HepG2 (cell line): Measurements from ENCODE around the gene IPO13. TPM values are rescaled to one million over a fixed set of nuclear protein-coding genes. Genes with fewer than 3 reads are reported as not detected.

ENCODE experiments used
- ATAC-seq: fragments of 200-7000 bp; cut with Tn5 transposase; 3 replicates; pipeline ENCODE4 v1.9.1; 2020; ENCODE audit warnings: mild to moderate bottlenecking, moderate library complexity
- BruUV-seq: library from RNA; stranded (reverse); fragments of 400-500 nt; replicated peaks from 2 replicates; lab custom pipeline; 2021; lab: Mats Ljungman, UMichigan
- CTCF ChIA-PET: fragments of 300-600 bp; formaldehyde crosslinking; extraction: SDS; loops from one replicate; lab custom pipeline; 2021; ENCODE audit warnings: low total read pairs, inconsistent platforms, low intra/inter-chr PET ratio; lab: Yijun Ruan, JAX
- POLR2A ChIA-PET: fragments of 350-600 bp; sonication (Branson Sonifier 250); formaldehyde crosslinking; loops from one replicate; lab custom pipeline; 2020; ENCODE audit warnings: antibody characterized with exemption, inconsistent platforms; lab: Yijun Ruan, JAX
- DNase-seq: peaks from one replicate; pipeline ENCODE4 v3.0.0-alpha.2; 2015; ENCODE audit warnings: low spot score
- FAIRE-seq: peaks from 3 replicates; lab custom pipeline; 2011; peaks lifted over from hg19 to GRCh38; lab: Jason Lieb, UNC
- H2AFZ ChIP-seq: one replicate; pipeline ENCODE4 v1.6.1; 2011; ENCODE audit warnings: low read length, inconsistent platforms
- H3K27ac ChIP-seq: fragments of 300-600 bp; 3 replicates; pipeline ENCODE4 v1.8.0; 2011; ENCODE audit warnings: mixed run types, mild to moderate bottlenecking, mixed read lengths, low read length, inconsistent platforms; ENCODE audit not compliant: insufficient read depth; ENCODE audit errors: extremely low read length
- H3K27me3 ChIP-seq, 2 experiments: fragments of 200-600 bp in 1 of 2; 2 replicates in 1 of 2; 3 replicates in 1 of 2; pipeline versions ENCODE4 v1.6.0 to v1.8.0; 2011; ENCODE audit warnings: low read length in 2 of 2, mild to moderate bottlenecking in 2 of 2, moderate library complexity in 2 of 2, inconsistent platforms in 1 of 2; ENCODE audit not compliant: insufficient read depth in 2 of 2, control insufficient read depth in 1 of 2
- H3K36me3 ChIP-seq, 2 experiments: fragments of 200-600 bp in 1 of 2; replicated peaks in 1 of 2; 2 replicates in 1 of 2; 3 replicates in 1 of 2; pipeline versions ENCODE4 v1.5.1 to v1.8.0; 2011; ENCODE audit warnings: low read length in 2 of 2, inconsistent platforms in 1 of 2; ENCODE audit not compliant: insufficient read depth in 2 of 2, control insufficient read depth in 1 of 2
- H3K4me1 ChIP-seq: 2 replicates; pipeline ENCODE4 v1.5.1; 2012; ENCODE audit warnings: low read length, inconsistent platforms; ENCODE audit not compliant: insufficient read depth
- H3K4me2 ChIP-seq: 2 replicates; pipeline ENCODE4 v1.6.0; 2011; ENCODE audit warnings: low read depth, low read length, inconsistent platforms
- H3K4me3 ChIP-seq, 3 experiments: fragments of 200-600 bp in 1 of 3; sonication (generic), shearing (Covaris generic) in 1 of 3; replicated peaks in 1 of 3; 2 replicates each; pipeline ENCODE4 v1.5.1; 2011 to 2016; ENCODE audit warnings: low read length in 3 of 3, inconsistent platforms in 2 of 3, low read depth in 2 of 3, mild to moderate bottlenecking in 2 of 3, control low read depth in 1 of 3, mixed read lengths in 1 of 3; ENCODE audit not compliant: insufficient read depth in 1 of 3
- H3K79me2 ChIP-seq: one replicate; pipeline ENCODE4 v1.6.1; 2011; ENCODE audit warnings: low read length, inconsistent platforms; ENCODE audit not compliant: insufficient read depth
- H3K9ac ChIP-seq: 2 replicates; pipeline ENCODE4 v1.6.0; 2011; ENCODE audit warnings: mild to moderate bottlenecking, low read depth, low read length, inconsistent platforms; ENCODE audit not compliant: insufficient read depth
- H3K9me3 ChIP-seq: 2 replicates; pipeline ENCODE4 v1.5.1; 2012; ENCODE audit warnings: mild to moderate bottlenecking, low read length
- H4K20me1 ChIP-seq: 2 replicates; pipeline ENCODE4 v1.6.0; 2011; ENCODE audit warnings: inconsistent platforms, mild to moderate bottlenecking, low read length, moderate library complexity; ENCODE audit not compliant: insufficient read depth
- EP300 ChIP-seq, 3 experiments: sonication (generic) in 1 of 3; formaldehyde crosslinking in 1 of 3; IDR thresholded peaks; 2 replicates each; pipeline versions ENCODE4 v1.5.1 to v1.6.1; 2011 to 2020; ENCODE audit warnings: low read depth in 2 of 3, low read length in 2 of 3, borderline replicate concordance in 1 of 3, improper control_type of control experiment in 1 of 3, mild to moderate bottlenecking in 1 of 3, missing genetic modification reagents in 1 of 3, moderate library complexity in 1 of 3
- FOSL1 ChIP-seq: sonication (generic); formaldehyde crosslinking; IDR thresholded peaks from 2 replicates; pipeline ENCODE4 v1.9.0; 2021; ENCODE audit warnings: missing genetic modification reagents, borderline replicate concordance
- HES4 ChIP-seq: sonication (generic); formaldehyde crosslinking; IDR thresholded peaks from 2 replicates; pipeline ENCODE4 v1.9.0; 2021; ENCODE audit warnings: mild to moderate bottlenecking, missing genetic modification reagents, borderline replicate concordance
- JARID2 ChIP-seq: sonication (generic); formaldehyde crosslinking; IDR thresholded peaks from 2 replicates; pipeline ENCODE4 v1.8.1; 2023; ENCODE audit warnings: missing genetic modification reagents, inconsistent platforms; ENCODE audit not compliant: insufficient replicate concordance
- KLF16 ChIP-seq, 2 experiments: sonication (generic) in 1 of 2; formaldehyde crosslinking in 1 of 2; IDR thresholded peaks; 2 replicates each; pipeline versions ENCODE4 v1.6.1 to v1.8.0; 2016 to 2023; ENCODE audit warnings: missing genetic modification reagents in 2 of 2, missing compliant biosample characterization in 1 of 2
- MBNL3 ChIP-seq: fragments of 250-450 bp; sonication (Bioruptor Pico); conservative IDR thresholded peaks from 2 replicates; pipeline ENCODE4 v1.8.0; 2022; ENCODE audit warnings: mild to moderate bottlenecking, inconsistent platforms
- NFRKB ChIP-seq: fragments of 450-650 bp; IDR thresholded peaks from 2 replicates; pipeline ENCODE4 v1.6.1; 2017
- PHF20 ChIP-seq: sonication (generic); formaldehyde crosslinking; IDR thresholded peaks from 2 replicates; pipeline ENCODE4 v1.5.0; 2020; ENCODE audit warnings: mild to moderate bottlenecking, missing genetic modification reagents
- REL ChIP-seq: sonication (generic); formaldehyde crosslinking; conservative IDR thresholded peaks from 2 replicates; pipeline ENCODE4 v1.8.0; 2022; ENCODE audit warnings: mild to moderate bottlenecking, missing genetic modification reagents, moderate library complexity
- SMC3 ChIP-seq: IDR thresholded peaks from 2 replicates; pipeline ENCODE4 v1.6.1; 2011; ENCODE audit warnings: low read length, improper control_type of control experiment
- ZBTB33 ChIP-seq: sonication (generic); formaldehyde crosslinking; IDR thresholded peaks from 2 replicates; pipeline ENCODE4 v1.4.0; 2020; ENCODE audit warnings: missing genetic modification reagents
- ZNF34 ChIP-seq: sonication (generic); formaldehyde crosslinking; IDR thresholded peaks from 2 replicates; pipeline ENCODE4 v1.4.0; 2020; ENCODE audit warnings: mild to moderate bottlenecking, missing genetic modification reagents, borderline replicate concordance
- ZNF496 ChIP-seq: sonication (generic); formaldehyde crosslinking; IDR thresholded peaks from 2 replicates; pipeline ENCODE4 v1.8.1; 2023; ENCODE audit warnings: mild to moderate bottlenecking, moderate library complexity, missing genetic modification reagents; ENCODE audit not compliant: insufficient replicate concordance
- ZNF660 ChIP-seq: sonication (generic); formaldehyde crosslinking; IDR thresholded peaks from 2 replicates; pipeline ENCODE4 v1.5.1; 2020; ENCODE audit warnings: mild to moderate bottlenecking, low read depth, missing genetic modification reagents, borderline replicate concordance
- ZNF687 ChIP-seq: sonication (generic); formaldehyde crosslinking; IDR thresholded peaks from 2 replicates; pipeline ENCODE4 v1.5.1; 2020; ENCODE audit warnings: mild to moderate bottlenecking, missing genetic modification reagents, moderate library complexity
- ZNF761 ChIP-seq: sonication (generic); formaldehyde crosslinking; conservative IDR thresholded peaks from 2 replicates; pipeline ENCODE4 v1.4.0; 2020; ENCODE audit warnings: mild to moderate bottlenecking, missing genetic modification reagents
- WGBS: methylation state at CpG from one replicate; pipeline ENCODE4 v1.1.6; 2017; ENCODE audit warnings: low lambda C conversion rate; 5-methylcytosine and 5-hydroxymethylcytosine counted together
- in situ Hi-C: cut with HindIII; loops from 2 replicates; pipeline ENCODE4 v1.10.0; 2017; ENCODE audit warnings: low pct_unique_long_range_greater_than_20kb; ENCODE audit not compliant: extremely low pct_ligation_motif_present
- intact Hi-C: fragments of 100-400 bp; cut with micrococcal nuclease; formaldehyde crosslinking; loops from one replicate; pipeline ENCODE4 v1.10.0; 2022; ENCODE audit not compliant: unreplicated experiment
- polyA plus RNA-seq, 8 experiments: library from polyadenylated mRNA; depleted of rRNA in 3 of 8; stranded (reverse) in 7 of 8; unstranded in 1 of 8; fragments of >200 nt; fragmentation: Illumina TruSeq in 4 of 8; extraction: Trizol in 4 of 8; gene quantifications; 2 replicates each; pipeline versions ENCODE4 v1.2.1 to v1.2.3, GENCODE V29; 2011 to 2016; ENCODE audit warnings: low read depth in 4 of 8, missing spikeins in 1 of 8, mixed read lengths in 1 of 8; ENCODE audit not compliant: insufficient read depth in 1 of 8
- total RNA-seq, 5 experiments: library from RNA; depleted of rRNA; stranded (reverse); fragments of >200 nt; fragmentation: Illumina TruSeq; extraction: Trizol; gene quantifications; 2 replicates each; pipeline ENCODE4 v1.2.3, GENCODE V29; 2016; ENCODE audit warnings: low read depth in 1 of 5
- TF ChIP-seq, protein P1 (sequence below): sonication (generic); formaldehyde crosslinking; IDR thresholded peaks from 2 replicates; pipeline ENCODE4 v1.4.0; 2020; ENCODE audit warnings: mild to moderate bottlenecking, missing genetic modification reagents

The IPO13 gene
- total and polyA plus RNA-seq, 2 of the 13 experiments (the other 11 are each of a cell fraction or from before 2014, with no cell fraction given): 12.9 to 15.6 TPM

GRCh38 chr1:43904660-43905551 lies 41.8 kb upstream of the IPO13 start:
- no peak overlapping the region for H3K4me2 ChIP-seq
- H3K9ac ChIP-seq: no peak overlapping the region
- ATAC-seq: no peak
- no peaks in the 10 kb centered on the region; a peak in 1 of 5 replicates for H3K36me3 ChIP-seq
- no peaks in the 10 kb centered on the region for H3K79me2 ChIP-seq
- in situ Hi-C loops: no loop called here
- DNase-seq: no peak
- ChIA-PET CTCF (no interaction called here), POLR2A (no interaction called here)
- H2AFZ ChIP-seq: no peak overlapping the region
- no peaks in the 10 kb centered on the region for H4K20me1 ChIP-seq
- H3K27ac ChIP-seq: no peak overlapping the region
- intact Hi-C loops: no loop called here
- 69% methylated on average over 7 of the region's 7 CpGs for WGBS
- no peaks in the 10 kb centered on the region for H3K9me3 ChIP-seq
- BruUV-seq: no TSS peak
- no peak overlapping the region for H3K4me3 ChIP-seq
- FAIRE-seq: no peak
- no peaks in the 10 kb centered on the region for H3K27me3 ChIP-seq
- no peaks in the 10 kb centered on the region for H3K4me1 ChIP-seq
- TF ChIP-seq REL (CRISPR knock-in tag) (no peak), ZNF687 (CRISPR knock-in tag) (no peak), HES4 (CRISPR knock-in tag) (no peak), ZNF660 (no peak), PHF20 (no peak), NFRKB (no peak), ZBTB33 (CRISPR knock-in tag) (no peak), ZNF761 (no peak), EP300 (IDR thresholded peaks at IDR 0.05; ENCODE audit: low read depth in 2 of 2, low read length in 2 of 2) (no peak), EP300 (CRISPR knock-in tag; IDR thresholded peaks at IDR 0.05; ENCODE audit: borderline replicate concordance) (no peak), ZNF34 (CRISPR knock-in tag) (no peak), FOSL1 (CRISPR knock-in tag) (no peak), MBNL3 (CRISPR knock-in tag) (no peak), SMC3 (no peak), JARID2 (CRISPR knock-in tag) (no peak), ZNF496 (CRISPR knock-in tag) (no peak), KLF16 (CRISPR knock-in tag; IDR thresholded peaks at IDR 0.05) (no peak)
- TF ChIP-seq, protein P1, sequence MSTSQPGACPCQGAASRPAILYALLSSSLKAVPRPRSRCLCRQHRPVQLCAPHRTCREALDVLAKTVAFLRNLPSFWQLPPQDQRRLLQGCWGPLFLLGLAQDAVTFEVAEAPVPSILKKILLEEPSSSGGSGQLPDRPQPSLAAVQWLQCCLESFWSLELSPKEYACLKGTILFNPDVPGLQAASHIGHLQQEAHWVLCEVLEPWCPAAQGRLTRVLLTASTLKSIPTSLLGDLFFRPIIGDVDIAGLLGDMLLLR: no peak
